ACHN (cell line): Measurements from ENCODE around the gene VKORC1L1.
"Not testable (repeated sequence)": the region's sequence is repeated elsewhere in the genome, so short reads cannot be mapped to it uniquely, and the experiment has no call there.

ENCODE experiments used
- DNase-seq: peaks from one replicate; pipeline ENCODE4 v3.0.0-alpha.2; 2015
- in situ Hi-C: cut with HindIII; loops from 2 replicates; pipeline ENCODE4 v1.10.0; 2017; ENCODE audit warnings: low sequenced_read_pairs, low pct_ligation_motif_present, low pct_unique_long_range_greater_than_20kb

The VKORC1L1 gene

DNA sequence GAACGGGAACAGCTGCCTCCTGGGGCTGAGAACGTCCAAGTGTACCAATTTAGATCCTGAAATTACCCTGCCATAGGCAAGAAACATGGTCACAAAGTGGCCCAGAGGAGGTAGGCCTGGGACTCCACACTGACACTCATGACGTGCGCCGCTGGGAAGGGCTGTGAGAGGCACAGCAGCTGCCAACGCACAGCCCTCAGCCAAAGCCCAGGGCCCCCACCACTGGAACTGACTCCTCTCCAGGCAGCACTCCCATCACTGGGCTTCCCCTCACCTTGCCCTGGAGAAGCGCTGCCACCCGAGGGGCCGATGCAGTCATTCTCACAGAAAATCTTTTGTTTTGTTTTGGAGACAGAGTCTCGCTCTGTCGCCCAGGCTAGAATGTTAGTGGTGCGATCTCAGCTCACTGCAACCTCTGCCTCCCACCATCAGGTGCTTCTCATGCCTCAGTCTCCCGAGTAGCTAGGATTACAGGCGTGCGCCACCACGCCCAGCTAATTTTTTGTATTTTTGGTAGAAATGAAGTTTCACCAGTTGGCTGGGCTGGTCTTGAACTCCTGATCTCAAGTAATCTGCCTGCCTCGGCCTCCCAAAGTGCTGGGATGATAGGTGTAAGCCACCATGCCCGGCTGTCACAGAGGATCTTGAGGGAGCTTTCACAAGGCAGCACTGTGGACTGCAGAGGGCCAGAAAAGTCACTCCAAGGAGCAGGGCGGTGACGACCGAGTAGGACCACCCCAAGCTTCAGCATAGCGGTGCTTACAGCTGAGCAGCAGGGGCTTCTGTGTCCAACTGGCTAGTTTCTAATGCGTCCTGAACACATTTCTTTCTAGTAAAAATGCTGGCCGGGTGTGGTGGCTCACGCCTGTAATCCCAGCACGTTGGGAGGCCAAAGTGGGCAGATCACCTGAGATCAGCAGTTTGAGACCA is 95.6 kb downstream of the VKORC1L1 start:
- in situ Hi-C loops, result no loop called here
- DNase-seq, result no peak

DNA sequence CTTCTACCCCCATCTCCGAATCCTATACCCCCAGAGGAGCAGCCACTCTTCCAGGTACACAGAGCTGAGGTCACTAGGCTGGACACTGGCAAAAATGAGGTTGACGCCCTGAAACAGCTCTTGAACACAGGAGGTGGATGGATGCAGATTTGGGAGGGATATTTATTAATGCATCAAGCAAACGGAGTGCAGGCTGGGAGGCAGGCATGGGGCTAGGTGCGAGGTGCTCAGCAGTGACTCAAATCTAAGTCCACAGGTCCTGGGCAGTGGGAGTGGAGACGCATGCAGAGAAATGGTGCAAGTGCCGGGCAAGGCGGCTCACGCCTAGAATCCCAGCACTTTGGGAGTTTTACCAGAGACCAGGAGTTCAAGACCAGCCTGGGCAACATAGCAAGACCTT is 98.1 kb downstream of the VKORC1L1 start:
- no peak for DNase-seq
- in situ Hi-C loops, result no loop called here

DNA sequence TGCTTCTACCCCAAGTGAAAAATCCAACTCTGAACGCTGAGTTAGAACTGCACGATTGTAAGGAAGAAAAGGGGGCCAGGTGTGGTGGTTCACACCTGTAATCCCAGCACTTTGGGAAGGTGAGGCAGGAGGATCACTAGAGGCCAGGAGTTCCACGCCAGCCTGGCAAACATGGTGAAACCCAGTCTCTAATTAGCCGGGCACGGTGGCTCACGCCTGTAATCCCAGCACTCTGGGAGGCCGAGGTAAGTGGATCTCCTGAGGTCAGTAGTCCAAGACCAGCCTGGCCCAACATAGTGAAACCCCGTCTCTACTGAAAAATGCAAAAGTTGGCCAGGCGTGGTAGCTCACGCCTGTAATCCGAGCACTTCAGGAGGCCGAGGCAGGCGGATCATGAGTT is 100.1 kb downstream of the VKORC1L1 start:
- in situ Hi-C loops, result no loop called here
- DNase-seq, result no peak

DNA sequence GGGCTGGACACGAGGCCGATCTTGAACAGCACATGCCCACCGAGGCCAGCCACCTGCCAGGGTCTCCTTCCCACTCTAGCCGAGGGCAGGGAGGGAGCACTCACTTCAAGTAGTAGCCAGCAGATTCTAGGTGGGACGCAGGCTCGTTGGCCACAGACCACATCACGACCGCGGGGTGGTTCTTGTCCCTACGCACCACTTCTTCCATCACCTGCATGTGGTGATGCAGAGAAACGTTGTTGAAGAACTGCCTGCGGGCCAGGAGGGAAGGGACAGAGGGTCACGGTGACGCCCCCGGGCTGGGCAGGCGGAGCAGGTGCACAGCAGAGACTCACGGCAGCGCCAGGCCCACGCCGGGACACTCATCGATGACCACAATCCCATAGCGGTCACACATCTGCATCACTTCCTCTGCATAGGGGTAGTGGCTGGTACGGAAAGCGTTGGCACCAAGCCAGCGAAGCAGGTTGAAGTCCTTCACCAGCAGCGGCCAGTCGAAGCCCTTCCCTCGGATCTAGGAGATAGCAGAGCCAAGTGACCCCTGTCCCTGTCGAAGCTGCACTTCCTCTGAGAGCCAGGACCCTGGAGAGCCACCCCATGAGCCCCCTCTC is 101.4 kb downstream of the VKORC1L1 start:
- in situ Hi-C loops, result no loop called here
- no peak for DNase-seq

DNA sequence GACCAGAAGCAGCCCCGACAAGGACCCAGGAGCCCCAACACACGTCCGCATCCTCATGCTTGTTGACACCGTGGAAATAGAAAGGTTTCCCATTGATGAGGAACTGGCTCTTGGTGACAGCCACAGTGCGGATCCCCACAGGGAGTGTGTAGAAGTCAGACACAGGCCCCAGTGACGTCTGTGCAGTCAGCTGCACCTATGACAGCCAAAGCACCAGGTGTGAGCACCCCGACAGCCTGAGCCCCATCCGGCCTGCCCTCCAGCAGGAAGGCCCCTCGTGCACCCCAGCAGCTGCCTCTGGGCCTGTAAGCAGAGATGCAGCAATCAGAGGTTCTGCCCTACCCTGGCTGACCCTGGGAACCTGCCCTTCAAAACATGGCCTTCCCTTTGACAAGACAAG is 102.0 kb downstream of the VKORC1L1 start:
- in situ Hi-C loops, result no loop called here
- DNase-seq, result no peak

DNA sequence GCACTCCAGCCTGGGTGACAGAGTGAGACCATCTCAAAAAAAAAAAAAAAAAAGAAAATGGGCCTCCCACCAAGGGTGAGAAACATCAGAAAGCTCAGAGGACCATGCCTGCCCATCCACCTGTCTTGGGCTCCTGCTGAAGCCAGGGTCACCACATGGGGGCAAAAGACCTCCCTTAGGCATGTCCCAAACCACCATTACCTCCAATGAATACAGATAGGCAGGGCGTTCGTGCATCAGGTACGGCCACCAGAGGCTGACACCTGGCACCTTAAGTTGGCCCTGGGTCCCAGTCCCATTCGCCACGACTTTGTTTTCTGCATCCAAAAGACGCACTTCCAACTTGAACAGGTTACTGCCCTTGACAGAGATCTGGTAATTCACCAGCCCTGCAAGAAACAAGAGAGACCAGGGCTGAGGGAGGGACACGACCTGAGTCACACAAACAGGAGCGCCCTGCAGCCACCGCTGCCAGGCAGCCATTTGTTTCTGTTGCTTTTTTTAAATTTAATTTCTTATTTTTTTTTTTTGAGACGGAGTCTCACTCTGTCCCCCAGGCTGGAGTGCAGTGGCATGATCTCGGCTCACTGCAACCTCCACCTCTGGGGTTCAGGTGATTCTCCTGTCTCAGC is 103.1 kb downstream of the VKORC1L1 start:
- in situ Hi-C loops, result no loop called here
- DNase-seq, result no peak

DNA sequence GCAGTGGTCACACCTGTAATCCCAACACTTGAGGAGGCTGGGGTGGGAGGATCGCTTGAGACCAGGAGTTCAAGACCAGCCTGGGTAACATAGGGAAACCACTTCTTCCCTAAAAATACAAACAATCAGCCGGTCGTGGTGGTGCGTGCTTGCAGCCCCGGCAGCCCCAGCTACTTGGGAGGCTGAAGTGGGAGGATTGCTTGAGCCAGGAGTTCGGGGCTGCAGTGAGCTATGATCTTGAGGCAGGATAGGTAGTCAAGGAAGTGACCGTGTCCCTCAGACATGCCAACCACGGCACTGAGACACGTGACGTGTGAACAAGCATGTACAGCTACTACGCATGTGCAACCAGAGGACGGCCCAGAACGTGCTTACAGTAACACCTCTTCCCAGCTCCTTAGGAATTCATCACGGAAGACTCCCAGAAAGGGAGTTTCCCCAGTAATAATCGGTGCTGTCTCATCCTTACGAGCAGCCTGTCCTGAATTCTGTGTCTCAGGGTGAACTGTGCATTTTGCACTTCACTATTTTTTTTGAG is 103.9 kb downstream of the VKORC1L1 start:
- no peak for DNase-seq
- in situ Hi-C loops, result no loop called here

DNA sequence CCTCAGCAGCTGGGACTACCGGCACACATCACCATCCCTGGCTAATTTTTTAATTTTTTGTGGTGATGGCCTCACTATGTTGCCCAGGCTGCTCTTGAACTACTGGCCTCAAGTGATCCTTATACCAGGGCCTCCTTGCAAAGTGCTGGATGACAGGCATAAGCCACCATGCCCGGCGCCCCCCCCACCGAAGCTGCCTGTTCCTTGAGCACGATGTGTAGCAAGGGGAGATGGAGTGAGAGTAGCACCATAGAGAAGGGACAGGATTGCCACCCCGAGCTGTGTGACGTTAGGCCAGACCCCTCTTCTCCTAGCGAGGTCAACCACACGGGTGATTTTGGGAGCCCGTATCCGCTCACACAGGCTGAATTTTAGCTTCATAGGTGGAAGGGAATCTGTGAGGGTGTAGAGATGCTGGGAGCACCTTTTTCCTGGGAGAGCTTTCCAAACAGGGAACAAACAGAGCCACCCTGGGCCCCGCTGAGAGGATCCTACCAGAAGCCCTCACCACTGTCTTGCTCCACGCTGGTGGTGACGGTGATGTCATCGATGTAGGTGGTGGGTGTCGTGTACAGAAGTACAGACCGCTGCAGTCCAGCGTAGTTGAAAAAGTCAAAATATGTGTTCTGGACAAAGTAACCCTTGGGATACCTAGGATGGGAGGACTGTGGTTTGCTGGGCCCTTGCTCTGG is 106.2 kb downstream of the VKORC1L1 start:
- in situ Hi-C loops, result no loop called here
- no peak for DNase-seq

DNA sequence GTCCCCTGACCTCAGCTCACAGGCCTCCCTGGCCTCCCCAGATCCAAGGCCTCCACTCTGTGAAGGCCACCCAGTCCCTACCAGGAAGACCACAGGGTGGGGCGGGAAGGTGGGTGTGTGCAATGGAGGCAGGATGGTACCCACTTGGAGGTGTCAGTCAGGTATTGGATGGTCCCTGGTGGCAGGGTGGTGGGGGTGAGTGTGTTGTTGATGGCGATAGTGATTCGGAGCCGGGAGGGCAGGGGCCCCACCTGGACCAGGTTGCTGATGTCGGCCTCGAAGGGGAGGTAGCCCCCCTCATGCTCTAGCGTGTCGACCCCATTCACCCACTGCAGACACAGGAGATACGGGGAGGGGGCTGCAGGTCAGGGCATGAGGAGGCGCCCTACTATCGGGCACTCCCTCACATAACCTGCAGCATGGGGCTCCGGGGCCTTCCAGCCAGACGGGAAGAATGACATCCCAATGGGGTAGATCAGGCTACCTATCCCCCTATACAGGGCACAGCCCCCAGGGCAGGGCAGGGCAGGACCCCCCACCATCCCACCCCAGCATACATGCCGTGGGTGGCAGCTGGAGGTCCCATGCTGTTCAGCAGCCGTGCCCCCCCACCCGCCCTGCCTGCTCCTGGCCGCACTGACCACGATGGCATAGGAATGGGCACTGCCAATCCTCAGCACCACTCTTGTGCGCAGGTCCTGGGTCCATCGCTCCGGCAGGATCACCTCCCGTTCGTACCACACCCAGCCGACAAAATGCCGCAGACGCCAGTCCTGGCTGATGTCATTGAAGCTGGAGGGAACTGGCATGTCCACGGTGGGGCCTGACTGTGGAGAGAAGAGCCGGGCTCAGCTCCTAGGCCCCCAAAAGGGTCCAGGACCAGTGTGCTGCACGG is 107.0 kb downstream of the VKORC1L1 start:
- in situ Hi-C loops, result no loop called here
- DNase-seq, result no peak

DNA sequence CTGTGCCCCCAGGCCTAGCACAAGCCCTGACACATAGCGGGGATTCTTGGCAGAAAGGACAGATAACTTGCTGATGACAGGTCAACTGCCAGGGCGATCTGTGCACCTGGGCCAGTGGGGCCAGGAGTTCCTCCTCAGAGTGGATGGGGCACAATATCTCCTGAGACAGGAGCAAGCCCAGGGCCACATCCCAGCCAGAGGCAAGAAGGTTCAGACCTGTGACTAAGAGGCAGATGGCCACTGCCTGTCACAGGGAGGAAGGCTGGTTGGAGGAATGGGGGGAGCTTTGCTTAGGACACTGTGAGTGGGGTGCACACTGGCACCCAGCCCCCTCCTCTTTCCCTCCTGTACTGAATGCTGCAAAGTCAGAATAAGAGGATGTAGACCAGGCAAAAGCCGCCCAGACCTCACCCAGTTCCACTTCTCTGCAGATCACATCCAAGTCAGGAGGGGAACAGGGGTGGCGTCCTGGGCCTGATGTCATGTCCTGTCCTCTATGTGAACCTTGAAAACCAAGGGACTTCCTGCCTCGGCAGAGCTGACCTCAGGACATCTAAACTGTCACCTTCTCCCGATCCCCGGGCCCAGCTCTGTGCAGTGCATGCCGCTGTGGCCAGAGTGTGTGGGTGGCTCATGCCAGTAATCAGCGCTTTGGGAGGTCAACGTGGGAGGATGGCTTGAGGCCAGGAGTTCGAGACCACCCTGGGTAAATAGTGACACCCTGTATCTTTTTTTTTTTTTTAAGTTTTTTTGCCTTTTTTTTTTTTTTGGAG is 107.8 kb downstream of the VKORC1L1 start:
- DNase-seq, result no peak
- in situ Hi-C loops, result no loop called here

DNA sequence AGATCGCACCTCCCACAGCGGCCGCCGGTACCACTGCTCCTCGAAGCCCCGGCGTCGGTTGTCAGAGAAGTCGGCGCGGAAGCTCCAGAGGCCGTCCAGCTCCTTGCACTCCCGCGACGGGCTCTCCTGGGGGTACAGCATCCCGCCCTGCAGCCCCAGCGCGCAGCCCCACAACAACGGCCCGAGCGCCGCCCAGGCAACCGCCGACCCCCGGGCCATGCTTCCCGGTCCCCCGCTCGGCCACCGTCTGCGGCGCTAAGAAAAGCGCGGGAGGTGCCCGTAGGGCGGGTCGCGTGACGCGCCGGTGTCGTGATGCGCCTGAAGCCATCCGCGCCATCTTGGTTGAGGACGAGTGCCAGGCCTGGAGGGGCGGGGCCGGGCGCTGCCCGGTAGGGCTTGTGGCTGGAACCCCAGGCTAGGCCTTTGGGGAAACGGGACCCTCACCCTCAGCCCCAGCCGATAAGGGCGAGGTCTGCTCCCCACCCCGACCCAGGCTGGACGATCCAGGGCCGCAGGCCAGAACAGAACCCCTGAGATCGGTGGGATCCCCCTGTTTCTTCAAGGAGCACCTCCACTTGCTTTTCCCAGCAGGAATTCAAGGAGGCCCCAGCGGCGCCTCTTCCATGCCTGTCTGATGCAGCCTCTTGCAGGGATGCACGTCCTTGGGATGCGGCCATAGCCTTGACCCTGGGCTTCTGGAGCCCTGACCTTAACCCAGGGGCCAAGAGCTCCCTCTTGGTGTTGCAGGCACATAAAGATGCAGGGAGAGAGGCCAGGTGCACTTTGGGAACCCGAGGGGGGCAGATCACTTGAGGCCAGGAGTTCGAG is 109.3 kb downstream of the VKORC1L1 start, which contains the start of gene GUSB:
Gene GUSB (minus strand): TSS at position 249 of the 828 bp plus-strand sequence. CDS start 30 bp downstream, at position 219.
- DNase-seq, result peak; percentile 95
- in situ Hi-C loops, result no loop called here

DNA sequence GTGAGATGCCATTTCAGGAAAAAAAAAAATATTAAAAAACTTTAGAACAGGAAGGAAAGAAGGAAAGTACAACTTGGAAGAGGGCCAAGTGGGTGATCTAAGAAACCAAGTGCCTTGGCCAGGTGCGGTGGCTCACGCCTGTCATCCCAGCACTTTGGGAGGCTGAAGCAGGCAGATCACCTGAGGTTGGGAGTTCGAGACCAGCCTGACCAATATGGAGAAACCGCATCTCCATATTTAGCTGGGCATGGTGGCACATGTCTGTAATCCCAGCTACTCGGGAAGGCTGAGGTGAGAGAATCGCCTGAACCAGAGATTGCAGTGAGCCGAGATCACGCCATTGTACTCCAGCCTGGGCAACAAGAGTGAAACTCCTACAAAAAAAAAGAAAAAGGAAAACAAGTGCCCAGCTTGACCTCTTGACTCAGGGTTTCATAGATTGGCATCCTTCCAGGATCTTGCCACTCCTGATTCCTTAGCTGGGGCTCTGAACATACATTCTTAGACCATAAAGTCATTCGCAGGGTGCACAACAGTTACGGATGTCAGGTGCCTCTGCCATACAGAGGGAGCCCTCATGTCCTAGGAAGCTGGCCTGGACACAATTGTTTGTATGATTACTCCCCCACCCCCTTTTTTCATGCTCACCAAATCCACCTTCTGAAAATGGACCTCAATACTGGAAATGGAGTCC is 111.2 kb downstream of the VKORC1L1 start:
- DNase-seq, result peak; percentile 81
- in situ Hi-C loops, result no loop called here

DNA sequence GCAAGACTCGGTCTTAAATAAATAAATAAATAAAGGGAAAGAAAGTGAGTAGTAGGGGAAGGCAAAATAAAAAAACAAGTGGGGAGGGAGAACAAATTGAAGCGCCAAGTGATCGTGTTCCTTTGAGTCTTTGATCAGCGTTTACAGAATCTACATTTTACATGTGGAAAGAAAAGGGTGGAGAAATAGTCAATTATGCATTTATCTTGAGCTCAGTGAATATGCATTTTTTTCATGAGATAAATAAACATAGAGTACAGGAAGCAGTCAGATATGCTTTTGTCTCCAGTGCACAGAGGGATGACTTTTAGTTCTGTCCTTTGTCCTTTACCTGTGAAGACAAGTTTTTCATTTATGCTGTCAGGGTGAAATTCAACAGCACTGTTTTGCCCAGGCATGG is 115.2 kb downstream of the VKORC1L1 start:
- no peak for DNase-seq
- in situ Hi-C loops, result no loop called here

DNA sequence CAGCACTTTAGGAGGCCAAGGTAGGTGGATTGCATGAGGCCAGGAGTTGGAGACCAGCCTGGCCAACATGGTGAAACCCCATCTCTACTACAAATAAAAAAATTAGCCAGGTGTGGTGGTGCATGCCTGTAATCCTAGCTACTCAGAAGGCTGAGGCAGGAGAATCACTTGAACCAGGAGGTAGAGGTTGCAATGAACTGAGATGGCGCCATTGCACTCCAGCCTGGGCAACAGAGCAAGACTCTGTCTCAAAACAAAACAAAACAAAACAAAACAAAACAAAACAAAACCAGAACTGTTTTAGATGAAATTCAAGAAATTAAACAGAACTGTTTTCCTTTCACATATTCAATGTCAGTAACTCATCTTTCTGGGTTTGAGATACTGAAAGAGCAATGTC is 115.6 kb downstream of the VKORC1L1 start:
- in situ Hi-C loops, result not testable (repeated sequence)

DNA sequence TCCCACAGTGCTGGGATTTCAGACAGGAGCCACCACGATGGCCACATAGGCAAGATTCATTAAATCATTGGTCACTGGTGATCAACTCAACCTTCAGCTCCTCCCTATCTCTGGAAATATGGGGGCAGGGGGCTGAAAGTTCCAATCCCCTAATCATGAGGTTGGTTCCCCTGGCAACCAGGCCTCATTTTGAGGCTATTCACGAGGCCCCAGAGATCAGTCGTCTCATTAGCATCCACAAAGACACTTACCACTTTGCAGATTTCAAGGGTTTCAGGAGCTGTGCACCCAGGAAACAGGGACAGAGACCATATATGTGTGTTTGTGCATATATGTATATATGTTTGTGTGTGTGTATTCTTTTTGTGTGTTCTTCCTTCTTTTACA is 116.8 kb downstream of the VKORC1L1 start:
- in situ Hi-C loops, result no loop called here
- DNase-seq, result no peak

More for the DNA sequence above, 115.6 kb downstream of the VKORC1L1 start:
- DNase-seq, result not testable (repeated sequence)

DNA sequence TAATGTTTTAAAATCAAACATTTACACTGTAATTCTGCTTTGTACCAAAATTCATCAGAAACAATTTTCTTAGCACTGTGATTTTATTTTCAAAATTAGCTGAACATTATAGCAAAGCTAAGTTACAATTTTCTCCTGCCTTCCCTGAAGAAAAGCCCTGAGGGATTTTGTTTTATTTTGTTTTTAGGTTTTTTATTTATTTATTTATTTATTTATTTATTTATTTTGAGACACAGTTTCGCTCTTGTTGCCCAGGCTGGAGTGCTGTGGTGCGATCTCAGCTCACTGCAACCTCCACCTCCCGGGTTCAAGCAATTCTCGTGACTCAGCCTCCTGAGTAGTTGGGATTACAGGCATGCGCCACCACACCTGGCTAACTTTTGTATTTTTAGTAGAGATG is 119.0 kb downstream of the VKORC1L1 start:
- in situ Hi-C loops, DNase-seq: not testable (repeated sequence)
